Measurements from ENCODE around the gene C9orf85. TPM values are rescaled to one million over a fixed set of nuclear protein-coding genes. Genes with fewer than 3 reads are reported as not detected.

The C9orf85 gene
- total and polyA plus RNA-seq, 9 donors, result 8.6 to 18.2 (median 11.5) TPM

GRCh38 chr9:71915495-71915894 is 4.1 kb downstream of the C9orf85 start:
- H3K4me1 ChIP-seq (ENCODE audit: insufficient read depth), result peaks cover 3% of the 10 kb centered on the region
- no peaks in the 10 kb centered on the region for H3K9me3 ChIP-seq
- no peaks in the 10 kb centered on the region for H3K27me3 ChIP-seq
- TF ChIP-seq EP300 (IDR thresholded peaks at IDR 0.05) (no peak), CTCF (IDR thresholded peaks at IDR 0.05) (no peak), POLR2A (IDR thresholded peaks at IDR 0.05) (no peak)
- DNase-seq, result no peak
- no peaks in the 10 kb centered on the region for H3K36me3 ChIP-seq
- no peak overlapping the region for H3K4me3 ChIP-seq
- no peak overlapping the region for H3K27ac ChIP-seq
- intact Hi-C loops (cut with DNase I), result no loop called here

DNA sequence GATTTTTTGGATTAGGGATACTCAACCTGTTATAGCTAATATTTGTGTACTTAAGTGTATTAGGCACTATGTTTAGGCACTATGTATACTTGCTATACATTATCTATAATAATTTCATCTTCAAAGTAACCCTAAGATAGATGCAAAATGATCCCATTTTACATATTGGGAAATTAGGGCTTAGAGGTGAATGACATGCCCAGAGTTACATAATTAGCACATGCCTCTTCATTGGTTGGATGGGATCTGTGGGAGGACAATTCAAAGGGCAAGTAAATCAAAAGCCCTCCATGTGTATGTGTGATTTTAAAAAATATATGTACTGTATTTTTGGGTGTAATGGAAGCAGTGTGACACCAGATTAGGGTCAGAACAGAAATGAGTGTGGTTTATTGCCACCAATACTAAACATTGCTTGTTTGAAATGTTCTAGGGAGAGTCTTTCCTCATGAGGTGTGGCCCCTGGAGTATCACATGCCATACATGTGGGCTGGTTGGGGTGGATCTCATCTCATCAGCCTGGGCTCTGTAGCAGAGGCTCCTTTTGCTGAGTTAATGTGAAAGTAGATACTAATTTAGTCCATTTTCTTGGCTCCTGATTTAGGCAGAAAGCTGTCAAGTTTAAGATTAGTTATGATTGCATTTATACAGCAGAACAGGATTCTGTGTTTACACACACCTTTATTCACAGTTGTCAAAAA is 5.5 kb downstream of the C9orf85 start:
- Histone ChIP-seq H3K27me3 (no peaks in the 10 kb centered on the region), H3K27ac (no peak overlapping the region), H3K36me3 (no peaks in the 10 kb centered on the region), H3K4me1 (ENCODE audit: insufficient read depth) (peaks cover 3% of the 10 kb centered on the region), H3K4me3 (no peak overlapping the region), H3K9me3 (no peaks in the 10 kb centered on the region)
- intact Hi-C loops (cut with DNase I), result no loop called here
- TF ChIP-seq POLR2A (IDR thresholded peaks at IDR 0.05), result no peak
- TF ChIP-seq CTCF (IDR thresholded peaks at IDR 0.05), result no peak
- TF ChIP-seq EP300 (IDR thresholded peaks at IDR 0.05), result no peak
- no peak for DNase-seq

DNA sequence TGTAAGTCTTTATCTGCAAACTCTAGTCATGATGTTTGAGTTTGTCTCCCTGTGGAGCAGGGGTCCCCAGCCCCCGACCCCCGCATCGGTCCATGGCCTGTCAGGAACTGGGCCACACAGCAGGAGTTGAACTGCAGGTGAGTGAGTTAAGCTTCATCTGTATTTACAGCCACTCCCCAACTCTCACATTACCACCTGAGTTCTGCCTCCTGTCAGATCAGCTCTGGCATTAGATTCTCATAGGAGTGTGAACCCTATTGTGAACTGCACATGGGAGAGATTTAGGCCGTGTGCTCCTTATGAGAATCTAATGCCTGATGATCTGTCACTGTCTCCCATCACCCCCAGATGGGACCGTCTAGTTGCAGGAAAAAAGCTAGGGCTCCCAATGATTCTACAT is 7.0 kb downstream of the C9orf85 start:
- Histone ChIP-seq H3K27ac (no peak overlapping the region), H3K9me3 (no peaks in the 10 kb centered on the region), H3K27me3 (no peaks in the 10 kb centered on the region), H3K4me1 (ENCODE audit: insufficient read depth) (no peaks in the 10 kb centered on the region), H3K36me3 (no peaks in the 10 kb centered on the region), H3K4me3 (no peak overlapping the region)
- intact Hi-C loops (cut with DNase I), result no loop called here
- no peak for TF ChIP-seq EP300 (IDR thresholded peaks at IDR 0.05)
- TF ChIP-seq POLR2A (IDR thresholded peaks at IDR 0.05), result no peak
- 93 to 94% (median 93%) methylated on average over 5 of the region's 5 CpGs for WGBS, 3 donors
- no peak for DNase-seq

- Histone ChIP-seq H3K9me3 (no peaks in the 10 kb centered on the region), H3K27ac (no peak overlapping the region), H3K4me1 (ENCODE audit: insufficient read depth) (no peaks in the 10 kb centered on the region), H3K27me3 (no peaks in the 10 kb centered on the region), H3K4me3 (no peak overlapping the region), H3K36me3 (no peaks in the 10 kb centered on the region)
- WGBS, 3 donors, result 79 to 86% (median 81%) methylated on average over 1 of the region's 1 CpG
- intact Hi-C loops (cut with DNase I), result no loop called here
- DNase-seq, result no peak
- no peak for TF ChIP-seq POLR2A (IDR thresholded peaks at IDR 0.05)
- TF ChIP-seq CTCF (IDR thresholded peaks at IDR 0.05), result no peak
- TF ChIP-seq EP300 (IDR thresholded peaks at IDR 0.05), result no peak
Observed at GRCh38 chr9:71920456-71921189, 9.2 kb downstream of the C9orf85 start.

DNA sequence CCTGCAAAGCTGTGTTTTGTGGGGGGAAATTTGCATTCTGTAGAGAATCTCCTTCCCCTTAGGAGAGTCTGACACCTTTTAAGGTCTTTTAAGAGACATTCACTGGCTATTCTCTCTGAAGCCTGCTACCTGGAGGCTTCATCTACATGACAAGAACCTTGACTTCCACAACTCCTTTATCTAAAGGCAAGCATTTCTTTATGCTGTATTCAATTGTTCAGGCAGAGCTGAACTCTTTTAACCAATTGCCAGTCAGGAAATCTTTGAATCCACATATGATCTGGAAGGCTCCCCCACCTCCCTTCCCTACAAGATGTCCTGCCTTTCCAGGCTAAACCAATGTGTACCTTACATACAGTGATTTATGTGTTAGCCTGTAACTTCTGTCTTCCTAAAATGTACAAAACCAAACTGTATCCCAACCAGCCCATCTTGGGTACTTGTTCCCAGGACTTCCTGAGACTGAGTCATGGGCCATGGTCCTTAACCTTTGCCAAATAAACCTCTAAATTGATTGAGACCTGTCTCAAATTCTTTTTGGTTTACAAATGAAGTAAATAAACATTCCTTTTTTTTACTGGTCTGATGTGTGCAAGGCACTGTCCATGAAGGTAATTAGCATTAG is 9.9 kb downstream of the C9orf85 start:
- Histone ChIP-seq H3K9me3 (no peaks in the 10 kb centered on the region), H3K4me1 (ENCODE audit: insufficient read depth) (no peaks in the 10 kb centered on the region), H3K4me3 (no peak overlapping the region), H3K36me3 (no peaks in the 10 kb centered on the region), H3K27ac (no peak overlapping the region), H3K27me3 (no peaks in the 10 kb centered on the region)
- TF ChIP-seq EP300 (IDR thresholded peaks at IDR 0.05) (no peak), CTCF (IDR thresholded peaks at IDR 0.05) (no peak), POLR2A (IDR thresholded peaks at IDR 0.05) (no peak)
- DNase-seq, result no peak
- intact Hi-C loops (cut with DNase I), result no loop called here
